Activated CD8-positive, alpha-beta memory T cell treated with anti-CD3 and anti-CD28 coated beads, Interleukin-2, amount 50 U/mL, for 24 hours (primary cell): ENCODE measurements around the gene CTRB1.

Source experiments
- DNase-seq: peaks from one replicate; pipeline ENCODE4 v3.0.0-alpha.2; 2020; ENCODE audit errors: extremely low read depth

The CTRB1 gene

DNA sequence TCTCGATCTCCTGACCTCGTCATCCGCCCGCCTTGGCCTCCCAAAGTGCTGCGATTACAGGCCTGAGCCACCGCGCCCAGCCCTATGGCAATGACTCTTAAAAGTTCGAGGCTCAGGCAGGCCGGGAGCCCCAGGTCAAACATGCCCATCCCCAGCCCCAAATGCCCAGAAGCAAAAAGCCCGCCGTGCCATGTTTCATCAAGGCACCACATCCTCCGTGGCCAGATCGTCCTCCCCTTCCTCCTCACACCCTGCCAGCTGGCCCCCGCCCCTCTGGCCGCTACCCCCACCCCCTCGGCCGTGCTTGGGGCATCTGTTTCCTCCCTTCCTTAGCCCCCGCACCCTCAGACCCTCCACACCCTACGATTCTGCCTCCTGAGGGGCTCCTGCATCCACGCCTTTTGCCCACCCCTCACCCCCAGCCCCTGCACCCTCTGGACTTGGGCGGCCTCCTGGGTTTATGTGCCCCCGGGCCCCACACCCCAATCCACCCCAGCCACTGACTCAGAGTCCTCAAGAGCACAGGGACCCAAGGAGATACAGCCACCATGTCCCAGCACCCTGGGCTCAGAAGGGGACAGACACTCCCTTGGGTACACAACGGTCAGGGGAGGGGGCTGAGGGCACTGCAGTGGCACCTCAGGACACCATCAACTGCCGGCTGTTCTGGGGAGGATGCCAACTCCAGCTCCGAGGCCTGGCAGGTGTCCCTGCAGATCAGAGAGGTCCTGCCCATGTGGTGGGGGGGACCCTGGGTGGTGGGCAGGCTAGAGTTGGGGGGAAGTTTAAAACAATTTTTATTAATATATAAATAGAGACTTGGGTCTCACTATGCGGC is 7.1 kb downstream of the CTRB1 start:
- DNase-seq, result no peak

DNA sequence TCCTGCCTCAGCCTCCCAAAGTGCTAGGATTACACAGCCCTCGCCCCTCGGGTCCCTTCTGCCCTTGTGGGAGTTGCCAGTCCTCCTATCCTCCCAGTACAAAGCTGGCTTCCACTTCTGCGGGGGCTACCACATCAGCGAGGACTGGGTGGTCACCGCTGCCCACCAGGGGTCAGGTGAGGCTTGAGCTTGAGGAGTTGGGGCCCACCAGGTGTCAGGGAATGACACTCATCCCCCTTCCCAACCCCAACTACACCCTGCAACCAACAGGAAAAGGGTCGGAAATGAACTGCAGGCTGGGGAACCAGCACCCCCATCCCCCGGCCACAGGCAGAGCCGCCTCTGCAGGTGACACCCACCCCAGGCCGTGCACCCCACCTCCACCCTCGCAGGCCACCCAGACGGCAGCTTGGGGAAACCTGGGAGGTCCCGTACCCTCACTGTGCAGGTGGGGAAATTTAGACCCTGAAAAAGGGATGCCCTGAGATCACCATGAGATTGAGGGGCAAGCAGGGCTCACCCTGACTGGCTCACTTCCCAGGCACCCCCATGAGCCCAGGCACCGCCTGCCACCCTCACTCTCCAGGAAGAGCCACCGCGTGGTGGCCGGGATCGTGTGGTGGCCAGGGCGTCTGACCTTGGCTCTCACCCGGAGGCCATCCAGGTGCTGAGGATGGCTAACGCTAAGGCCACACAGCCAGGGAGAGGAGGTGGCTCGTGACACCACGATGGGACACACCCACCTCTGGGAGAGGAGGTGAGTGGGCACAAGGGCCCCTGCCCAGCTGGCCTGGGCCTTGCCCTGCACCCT is 8.0 kb downstream of the CTRB1 start:
- no peak for DNase-seq

DNA sequence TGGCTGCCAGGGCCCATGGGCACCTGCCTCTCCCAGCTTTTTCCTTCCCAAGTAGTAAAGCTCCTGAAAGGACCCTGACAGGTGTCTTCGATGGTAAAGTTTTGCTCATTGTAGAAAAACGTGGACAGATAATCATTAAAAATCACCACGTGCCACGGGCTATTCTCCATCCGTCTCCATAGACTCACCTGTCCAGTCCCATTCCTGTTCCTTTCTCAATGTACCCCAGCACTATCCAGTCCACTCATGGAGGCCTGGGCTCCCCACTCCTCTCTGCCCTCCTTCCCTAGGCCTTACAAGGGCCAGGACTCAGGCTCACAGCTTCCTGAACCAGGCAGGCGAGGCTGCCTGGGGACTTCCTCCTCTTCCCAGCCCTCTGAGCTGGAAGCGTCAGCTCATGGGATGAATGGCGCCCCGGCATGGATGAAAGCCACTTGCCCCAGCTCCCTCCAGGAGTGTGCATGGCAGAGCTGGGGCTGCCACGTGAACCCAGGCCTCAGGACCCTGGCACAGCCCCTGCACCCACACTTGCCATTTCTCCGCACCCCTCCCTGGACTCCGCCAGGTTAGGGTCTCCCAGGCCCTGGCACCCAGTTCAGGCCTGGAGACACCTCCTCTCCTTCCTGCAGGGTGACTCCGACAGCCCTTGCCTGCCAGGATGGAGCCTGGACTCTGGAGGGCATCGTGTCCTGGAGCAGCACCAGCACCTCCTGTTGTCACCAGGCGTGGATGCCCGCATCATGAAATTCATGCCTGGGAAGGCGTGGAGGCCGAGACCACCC is 8.8 kb downstream of the CTRB1 start:
- DNase-seq, result no peak

DNA sequence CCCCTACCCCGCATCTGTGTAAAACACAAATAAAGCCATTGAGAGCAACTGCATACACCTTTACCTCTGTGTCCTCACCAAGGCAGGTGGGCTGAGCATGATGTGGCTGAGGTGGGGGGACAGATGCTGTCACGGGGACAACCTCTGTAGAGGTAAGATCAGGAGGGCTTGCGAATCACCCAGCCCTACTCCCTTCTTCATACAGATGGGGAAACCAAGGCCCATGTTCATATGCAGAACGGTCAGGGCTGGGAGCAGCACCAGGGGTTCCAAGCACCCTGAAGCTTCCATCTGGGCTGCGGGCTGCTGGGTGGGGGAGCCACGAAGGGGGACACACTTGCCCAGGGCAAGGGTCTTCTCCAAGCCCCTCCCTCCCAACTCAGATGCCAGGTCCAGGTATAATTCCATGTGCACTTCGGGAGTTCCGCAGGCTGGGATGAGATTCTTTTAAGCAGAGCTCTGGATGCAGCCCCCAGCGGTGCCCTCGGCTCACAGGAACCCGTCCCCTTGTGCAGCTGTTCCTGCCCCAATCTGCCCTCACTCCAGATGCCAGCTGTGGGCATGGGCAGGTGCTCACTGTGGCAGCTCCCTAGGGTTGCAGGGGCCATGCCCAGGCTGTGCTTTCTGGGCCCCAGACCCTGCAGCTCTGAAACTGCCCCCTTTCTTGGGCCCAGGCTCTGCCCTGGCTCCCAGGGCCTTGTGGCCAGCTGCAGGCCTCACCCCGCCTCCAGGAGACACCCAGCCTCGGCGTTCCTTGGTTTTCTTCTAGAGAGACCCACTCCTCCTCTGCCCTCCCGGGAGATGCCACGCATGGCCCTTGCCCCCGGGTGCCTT is 9.6 kb downstream of the CTRB1 start:
- no peak for DNase-seq

DNA sequence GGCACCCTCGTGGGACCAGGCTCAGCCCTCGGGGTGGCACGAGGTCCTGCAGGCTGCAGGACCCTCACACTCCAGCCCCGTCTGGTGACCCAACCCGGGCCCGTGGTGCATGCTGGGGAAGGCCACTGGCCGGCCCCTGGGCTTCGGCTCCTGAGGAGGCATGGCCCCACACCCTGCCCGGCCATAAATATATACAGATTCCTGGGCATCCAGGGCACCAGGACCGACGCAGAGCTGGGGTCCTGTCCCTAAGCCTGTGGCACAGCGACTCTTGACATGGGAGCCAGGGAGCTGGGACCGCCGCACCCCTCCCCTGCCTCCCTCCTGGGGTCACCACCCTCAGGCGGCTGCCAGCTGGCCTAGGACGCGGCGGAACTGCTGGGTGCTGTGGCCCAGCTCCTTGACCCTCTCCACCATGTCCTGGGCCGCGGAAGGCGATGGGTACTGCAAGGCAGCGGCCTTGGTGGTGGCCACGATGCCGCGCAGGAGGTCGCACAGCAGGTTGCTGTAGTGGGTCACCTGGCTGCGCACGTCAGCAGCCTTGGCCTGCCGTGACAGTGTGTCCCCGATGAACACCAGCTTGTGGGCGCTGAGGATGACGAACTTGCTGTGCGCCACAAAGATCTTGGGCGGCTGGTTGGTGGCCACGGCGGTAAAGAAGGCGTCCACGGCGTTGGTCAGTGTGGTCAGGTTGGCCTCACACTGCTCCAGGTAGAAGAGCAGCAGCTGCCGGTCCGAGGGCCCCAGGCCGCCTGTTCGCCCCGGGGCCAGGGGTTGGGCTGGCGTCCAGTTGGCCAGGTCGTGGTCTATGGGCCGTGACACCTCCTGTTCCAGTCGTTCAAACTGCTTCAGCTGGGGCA is 10.6 kb downstream of the CTRB1 start:
- DNase-seq, result no peak

DNA sequence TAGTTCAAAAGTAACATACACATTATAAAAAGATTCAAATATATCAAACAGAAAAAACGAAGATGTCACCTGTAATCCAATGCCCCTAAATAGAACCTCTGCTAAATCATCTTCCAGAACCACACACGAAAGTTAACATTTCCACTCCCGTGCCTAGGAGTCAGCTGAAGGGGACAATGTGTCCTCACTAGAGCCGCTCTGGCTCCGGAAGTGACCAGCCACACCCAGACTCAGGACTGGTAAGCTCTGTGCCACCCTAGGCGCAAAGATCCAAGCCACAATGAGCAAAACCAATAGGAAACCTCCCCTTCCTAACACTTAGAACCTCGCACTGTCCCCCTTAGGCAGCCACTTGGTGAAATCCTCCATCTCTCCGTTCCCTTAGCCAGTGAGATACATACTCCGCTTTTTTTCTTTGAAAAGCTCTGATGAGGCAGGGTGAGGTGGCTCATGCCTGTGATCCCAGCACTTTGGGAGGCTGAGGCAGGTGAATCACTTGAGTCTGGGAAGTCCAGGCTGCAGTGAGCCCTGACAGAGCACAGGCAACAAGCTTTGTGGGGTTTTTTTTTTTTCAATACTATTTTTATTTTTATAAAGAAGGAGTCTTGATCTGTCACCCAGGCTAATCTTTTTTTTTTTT is 11.8 kb downstream of the CTRB1 start:
- no peak for DNase-seq

DNA sequence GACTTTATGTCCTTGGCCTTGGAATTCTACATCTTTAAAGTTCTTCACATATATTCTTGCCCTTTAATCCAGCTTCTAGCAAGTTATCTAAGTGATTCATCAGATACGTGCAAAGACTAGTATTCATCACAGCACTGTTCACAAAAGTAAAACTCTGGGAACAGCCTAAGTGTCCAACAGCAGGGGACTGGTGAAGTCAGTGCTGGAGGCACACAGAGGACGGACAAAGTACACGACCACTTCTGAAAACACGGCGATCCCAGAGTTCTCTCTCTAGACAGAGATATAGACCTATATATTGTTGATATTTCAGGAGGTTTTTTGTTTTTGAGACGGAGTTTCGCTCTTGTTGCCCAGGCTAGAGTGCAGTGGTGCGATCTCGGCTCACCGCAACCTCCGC is 12.8 kb downstream of the CTRB1 start:
- DNase-seq, result no peak

DNA sequence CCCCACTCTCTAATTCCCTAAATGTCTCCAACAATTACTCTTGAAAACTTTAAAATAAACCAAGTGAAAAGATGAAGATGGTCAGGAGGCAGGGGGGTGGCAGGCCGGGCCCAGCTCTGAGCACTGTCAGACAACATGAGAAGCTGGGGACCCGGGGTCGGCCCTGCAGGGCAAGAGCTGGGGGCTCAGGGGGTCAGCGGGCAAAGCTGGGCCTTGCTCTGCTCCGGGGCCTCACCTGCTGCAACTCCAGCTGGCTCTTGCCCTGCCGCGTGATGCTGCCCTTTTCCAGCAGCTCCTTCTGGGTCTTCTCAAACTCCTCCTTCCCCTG is 14.8 kb downstream of the CTRB1 start:
- no peak for DNase-seq

DNA sequence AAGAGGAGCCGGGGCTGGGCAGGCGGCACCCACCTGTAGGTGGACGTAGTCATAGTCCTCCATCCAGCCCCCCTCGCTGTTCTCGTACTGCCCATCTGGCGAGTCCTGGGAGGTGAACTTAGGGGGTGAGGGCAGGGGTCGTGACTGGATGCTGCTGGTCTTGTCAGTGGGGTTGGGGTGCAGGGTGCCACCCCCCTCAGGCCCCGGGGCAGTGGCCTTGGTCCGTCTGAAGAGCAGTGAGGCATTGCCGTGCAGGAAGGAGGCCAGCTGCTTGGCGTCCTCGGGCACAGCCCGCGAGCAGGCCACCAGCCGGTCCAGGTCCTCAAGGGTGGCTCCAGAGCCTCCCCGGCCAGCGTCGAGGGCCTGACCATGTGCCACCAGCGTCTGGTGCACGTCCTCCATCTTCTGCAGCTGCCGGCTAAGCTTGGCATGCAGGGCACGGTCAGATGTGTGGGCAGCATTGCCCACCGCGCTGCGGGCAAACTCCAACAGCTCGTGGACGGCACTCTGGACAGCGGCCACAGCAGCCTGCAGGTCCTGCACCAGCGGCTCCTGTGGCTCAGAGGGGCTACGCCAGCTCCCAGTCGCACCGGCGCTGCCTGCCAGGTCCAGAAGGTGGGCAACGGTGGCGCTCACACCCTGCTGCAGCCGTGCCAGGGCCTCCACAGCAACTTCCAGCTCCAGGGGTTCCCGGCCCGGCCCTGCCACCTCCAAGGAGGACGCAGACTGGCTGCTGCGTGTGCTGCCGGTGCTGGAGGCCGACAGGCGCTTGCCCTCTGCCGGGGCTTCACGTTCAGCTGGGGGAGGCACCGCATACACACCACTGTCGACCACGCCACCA is 16.3 kb downstream of the CTRB1 start:
- no peak for DNase-seq

DNA sequence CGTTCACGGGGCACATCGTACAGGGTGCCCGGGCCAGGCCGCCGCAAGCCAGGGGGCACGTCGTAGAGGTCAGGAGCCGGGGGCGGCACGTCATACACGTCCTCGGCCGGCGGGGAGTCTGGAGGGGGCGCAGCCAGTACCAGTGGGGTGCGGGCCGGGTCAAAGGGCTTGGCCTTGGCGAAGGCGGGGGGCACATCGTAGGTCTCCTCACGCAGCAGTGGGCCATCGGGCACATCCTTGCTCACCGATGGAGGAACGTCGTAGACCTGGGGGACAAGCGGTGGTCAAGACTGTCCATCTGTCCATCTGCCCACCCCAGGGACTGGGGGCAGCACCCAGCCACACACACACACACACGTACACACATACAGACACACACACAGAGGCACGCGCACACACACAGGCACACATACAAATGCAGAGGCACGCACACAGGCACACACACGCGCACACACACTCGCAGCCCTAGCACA is 17.0 kb downstream of the CTRB1 start:
- DNase-seq, result no peak

DNA sequence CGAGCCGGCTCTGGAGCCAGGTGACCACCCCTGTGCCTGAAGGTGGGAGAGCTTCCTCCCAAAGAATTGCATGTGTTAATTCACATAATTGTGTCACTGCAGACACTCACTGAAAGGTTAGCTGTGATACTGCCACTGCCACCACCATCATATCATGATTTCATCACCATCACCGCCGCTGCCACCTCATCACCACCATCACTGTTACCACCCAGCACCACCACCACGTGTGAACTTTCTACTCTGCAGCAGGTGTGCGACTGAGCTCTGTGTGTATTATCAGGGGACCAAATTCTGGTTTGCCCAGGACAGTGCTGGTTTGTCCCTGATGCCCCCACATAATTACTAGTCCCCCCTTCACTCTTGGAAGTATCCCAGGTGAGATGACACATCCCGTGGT is 17.4 kb downstream of the CTRB1 start:
- DNase-seq, result no peak

DNA sequence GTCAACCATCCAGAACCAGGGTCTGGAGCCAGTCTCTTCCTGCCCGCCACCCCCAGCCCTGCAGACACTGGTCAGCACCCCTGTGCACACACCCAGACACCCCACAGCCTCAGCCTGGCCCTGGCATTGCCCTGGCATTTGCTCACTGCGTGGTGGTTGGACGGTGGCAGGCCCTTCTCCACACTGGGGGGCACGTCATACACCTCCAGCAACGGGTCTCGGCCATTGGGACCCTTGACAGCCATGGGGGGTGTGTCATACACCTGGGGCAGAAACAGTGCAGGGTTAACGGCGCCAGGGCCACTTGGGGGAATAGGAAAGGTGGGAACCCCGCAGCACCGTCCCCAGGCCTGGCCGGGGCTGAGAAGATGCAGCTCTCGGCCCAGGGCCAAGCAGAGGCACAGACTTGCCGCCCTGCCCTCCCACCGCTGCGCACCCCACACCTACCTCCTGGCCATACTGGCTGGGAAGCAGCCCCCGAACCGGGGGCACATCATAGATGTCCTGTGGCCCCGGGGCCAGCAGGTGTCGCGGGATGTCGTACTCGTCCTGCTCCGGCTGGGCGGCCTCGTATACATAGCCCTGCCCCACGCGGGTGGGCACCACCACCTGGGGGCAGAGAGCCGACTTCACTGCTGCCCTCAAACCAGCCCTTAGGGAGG is 18.1 kb downstream of the CTRB1 start:
- no peak for DNase-seq

DNA sequence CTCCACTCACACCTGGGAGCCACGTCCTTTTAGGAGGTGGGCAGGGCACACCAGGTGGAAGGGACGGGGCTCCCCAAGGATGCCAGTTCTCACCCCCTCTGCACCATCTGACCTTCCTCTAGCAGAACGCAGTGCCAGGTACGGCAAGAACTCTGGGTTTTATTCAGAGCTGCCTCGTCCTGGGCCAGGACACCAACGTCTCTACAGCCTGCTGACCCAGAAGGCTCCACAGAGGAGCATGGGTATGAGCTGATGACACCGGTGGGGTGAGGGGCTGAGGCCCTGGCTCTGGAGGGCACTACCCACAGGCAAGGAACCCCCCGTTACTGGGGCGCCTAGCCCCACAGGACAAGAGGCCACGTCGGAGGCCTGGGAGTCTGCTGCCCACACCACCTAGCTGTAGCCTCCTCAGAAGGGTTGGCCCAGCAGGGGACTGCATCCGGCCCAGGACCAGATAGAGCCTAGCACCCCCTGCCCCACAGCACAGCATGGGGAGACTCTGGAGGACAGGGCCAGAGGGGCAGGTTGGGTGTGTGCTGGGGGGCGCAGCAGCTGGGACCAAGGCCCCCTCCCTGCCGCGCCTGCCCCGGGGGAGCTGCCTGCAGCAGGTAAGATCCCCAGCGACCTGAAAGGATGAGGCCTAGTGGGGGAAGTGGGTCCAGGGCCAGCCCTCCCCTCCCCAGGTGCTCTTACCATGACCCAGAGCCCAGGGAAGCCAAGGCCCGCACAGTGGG is 18.8 kb downstream of the CTRB1 start:
- DNase-seq, result no peak

DNA sequence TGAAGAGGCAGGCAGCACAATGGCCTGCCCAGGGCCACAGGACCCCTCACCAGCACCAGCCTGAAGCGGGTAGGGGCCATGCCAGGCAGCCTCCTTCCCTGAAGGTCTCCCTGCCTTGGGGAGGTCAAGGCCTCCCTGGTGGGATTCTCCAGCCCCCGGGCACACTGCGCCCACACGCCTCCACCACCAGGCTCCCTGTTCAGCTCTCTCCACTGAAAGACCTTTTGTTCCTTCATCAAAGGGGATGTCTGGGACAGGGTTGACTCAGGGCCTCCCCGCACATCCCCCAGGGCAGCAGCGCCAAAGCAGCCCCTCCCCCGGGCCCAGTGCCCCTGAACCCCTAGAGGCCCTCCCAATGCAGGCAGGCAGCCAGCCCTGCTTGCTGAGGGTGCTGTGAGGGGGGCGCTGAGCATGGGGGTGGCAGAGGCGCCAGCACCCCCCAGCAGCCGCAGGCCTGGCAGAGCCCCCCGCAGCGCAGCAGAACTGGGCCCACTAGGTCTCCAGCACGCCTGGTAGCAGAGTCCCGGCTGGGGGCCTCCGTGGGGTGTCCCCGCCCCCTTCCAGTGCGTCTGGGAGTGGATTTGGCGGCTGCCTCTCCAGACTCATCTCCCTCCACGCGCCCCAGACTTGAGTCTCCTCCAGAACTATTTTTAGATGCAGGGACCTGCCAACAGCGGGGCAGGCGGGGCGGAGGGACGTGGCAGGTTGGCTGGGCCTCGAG is 19.5 kb downstream of the CTRB1 start:
- no peak for DNase-seq

DNA sequence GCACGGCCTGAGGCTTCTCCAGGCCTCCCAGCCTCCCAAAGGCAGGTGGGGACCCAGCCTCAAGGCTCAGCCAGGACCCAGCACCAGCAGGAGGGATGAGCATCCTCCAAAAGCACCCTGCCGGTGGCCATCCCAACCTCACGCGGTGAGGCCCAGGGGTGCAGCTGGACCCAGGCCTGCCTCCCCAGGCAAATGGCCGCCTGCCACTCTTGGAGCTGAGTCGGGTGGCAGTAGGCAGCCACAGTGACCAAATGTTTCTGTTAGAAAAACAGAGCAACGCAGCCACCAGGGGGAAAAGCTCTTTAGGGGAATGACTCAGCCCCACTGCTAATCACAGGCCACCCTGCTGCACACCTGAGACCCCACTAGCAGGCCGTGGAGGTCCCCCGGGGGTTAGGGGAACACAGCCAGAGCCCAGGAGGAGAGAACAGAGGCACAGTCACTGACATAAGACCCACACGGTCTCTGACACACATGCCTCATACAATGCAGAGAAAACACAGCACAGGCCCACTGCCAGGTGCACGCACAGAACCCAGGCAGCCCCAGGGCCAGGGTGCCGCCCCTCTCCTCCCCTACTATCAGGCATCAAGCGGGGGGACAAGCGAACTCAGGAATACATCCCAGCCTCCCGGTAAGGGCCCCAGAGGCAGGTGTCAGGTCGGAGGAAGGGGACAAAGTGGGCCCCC is 20.2 kb downstream of the CTRB1 start:
- DNase-seq, result no peak

DNA sequence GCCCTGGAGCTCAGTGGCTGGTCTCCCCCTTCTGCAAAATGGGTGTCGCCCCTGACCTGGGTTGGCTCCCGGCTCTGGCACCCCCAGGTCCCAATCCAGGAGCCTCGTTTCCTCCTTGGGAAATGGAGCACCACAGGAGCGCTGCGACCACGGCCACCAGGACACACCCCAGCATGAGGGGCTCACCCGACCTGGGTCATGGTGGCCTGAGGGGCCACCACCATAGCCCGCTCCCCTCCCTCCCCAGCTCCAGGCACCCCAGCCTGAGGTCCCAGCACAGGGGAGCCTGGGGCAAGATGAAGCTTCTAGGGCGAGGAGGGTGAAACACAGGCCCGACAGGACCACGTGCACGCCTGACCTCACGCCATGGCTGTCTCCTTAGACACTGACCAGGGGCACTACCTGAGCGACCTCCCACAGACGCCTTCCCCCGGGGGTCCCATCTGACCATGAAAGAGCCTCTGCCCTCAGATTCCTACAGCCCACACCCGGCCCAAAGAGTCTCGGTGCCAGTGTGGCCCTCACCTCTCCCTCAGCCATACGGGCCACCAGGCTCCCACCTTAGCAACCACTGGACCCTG is 20.8 kb downstream of the CTRB1 start:
- DNase-seq, result no peak
